ENCODE measurements around the gene SLC35F5.
"Not testable (repeated sequence)": the region's sequence is repeated elsewhere in the genome, so short reads cannot be mapped to it uniquely, and the experiment has no call there.

The SLC35F5 gene

GRCh38 chr2:113677330-113677729, 79.1 kb downstream of the SLC35F5 start:
- H3K4me1 ChIP-seq (ENCODE audit: control insufficient read depth in 1 of 2, insufficient read depth in 2 of 2, low read length in 2 of 2), result no peaks in the 10 kb centered on the region
- no peak overlapping the region for H3K4me3 ChIP-seq (ENCODE audit: low read depth in 1 of 2, low read length in 2 of 2)
- no peaks in the 10 kb centered on the region for H3K36me3 ChIP-seq (ENCODE audit: control insufficient read depth in 1 of 2, insufficient read depth in 2 of 2, low read length in 2 of 2)
- no peaks in the 10 kb centered on the region for H3K9me3 ChIP-seq (ENCODE audit: control insufficient read depth in 1 of 2, low read length in 2 of 2)
- H3K27ac ChIP-seq (ENCODE audit: low read depth, low read length), result no peak overlapping the region
- H3K9ac ChIP-seq (ENCODE audit: low read depth in 1 of 2, low read length in 2 of 2), result no peak overlapping the region
- H3K27me3 ChIP-seq (ENCODE audit: control insufficient read depth in 1 of 2, insufficient read depth in 2 of 2, low read length in 2 of 2), result no peaks in the 10 kb centered on the region

- no peaks in the 10 kb centered on the region for H3K36me3 ChIP-seq (ENCODE audit: control insufficient read depth in 1 of 2, insufficient read depth in 2 of 2, low read length in 2 of 2)
- no peak overlapping the region for H3K27ac ChIP-seq (ENCODE audit: low read depth, low read length)
- no peaks in the 10 kb centered on the region for H3K27me3 ChIP-seq (ENCODE audit: control insufficient read depth in 1 of 2, insufficient read depth in 2 of 2, low read length in 2 of 2)
- H3K4me3 ChIP-seq (ENCODE audit: low read depth in 1 of 2, low read length in 2 of 2), result no peak overlapping the region
- no peaks in the 10 kb centered on the region for H3K4me1 ChIP-seq (ENCODE audit: control insufficient read depth in 1 of 2, insufficient read depth in 2 of 2, low read length in 2 of 2)
- H3K9me3 ChIP-seq (ENCODE audit: control insufficient read depth in 1 of 2, low read length in 2 of 2), result no peaks in the 10 kb centered on the region
- no peak overlapping the region for H3K9ac ChIP-seq (ENCODE audit: low read depth in 1 of 2, low read length in 2 of 2)
Measured at GRCh38 chr2:113676623-113677266, 79.7 kb downstream of the SLC35F5 start.

- H3K27ac ChIP-seq (ENCODE audit: low read depth, low read length), result no peak overlapping the region
- no peak overlapping the region for H3K4me3 ChIP-seq (ENCODE audit: low read depth in 1 of 2, low read length in 2 of 2)
- H3K27me3 ChIP-seq (ENCODE audit: control insufficient read depth in 1 of 2, insufficient read depth in 2 of 2, low read length in 2 of 2), result no peaks in the 10 kb centered on the region
- H3K9me3 ChIP-seq (ENCODE audit: control insufficient read depth in 1 of 2, low read length in 2 of 2), result no peaks in the 10 kb centered on the region
- H3K36me3 ChIP-seq (ENCODE audit: control insufficient read depth in 1 of 2, insufficient read depth in 2 of 2, low read length in 2 of 2), result no peaks in the 10 kb centered on the region
- H3K4me1 ChIP-seq (ENCODE audit: control insufficient read depth in 1 of 2, insufficient read depth in 2 of 2, low read length in 2 of 2), result no peaks in the 10 kb centered on the region
- H3K9ac ChIP-seq (ENCODE audit: low read depth in 1 of 2, low read length in 2 of 2), result no peak overlapping the region
Measured at GRCh38 chr2:113675875-113676274, 80.6 kb downstream of the SLC35F5 start.

GRCh38 chr2:113672326-113672932, 84.0 kb downstream of the SLC35F5 start:
- Histone ChIP-seq H3K9me3 (ENCODE audit: control insufficient read depth in 1 of 2, low read length in 2 of 2) (no peaks in the 10 kb centered on the region), H3K27ac (ENCODE audit: low read depth, low read length) (no peak overlapping the region), H3K4me1 (ENCODE audit: control insufficient read depth in 1 of 2, insufficient read depth in 2 of 2, low read length in 2 of 2) (no peaks in the 10 kb centered on the region), H3K27me3 (ENCODE audit: control insufficient read depth in 1 of 2, insufficient read depth in 2 of 2, low read length in 2 of 2) (no peaks in the 10 kb centered on the region), H3K9ac (ENCODE audit: low read depth in 1 of 2, low read length in 2 of 2) (no peak overlapping the region), H3K4me3 (ENCODE audit: low read depth in 1 of 2, low read length in 2 of 2) (no peak overlapping the region), H3K36me3 (ENCODE audit: control insufficient read depth in 1 of 2, insufficient read depth in 2 of 2, low read length in 2 of 2) (no peaks in the 10 kb centered on the region)

GRCh38 chr2:113669013-113669412, 87.4 kb downstream of the SLC35F5 start:
- not testable (repeated sequence) for H3K4me3 ChIP-seq (ENCODE audit: low read depth in 1 of 2, low read length in 2 of 2); H3K27ac ChIP-seq (ENCODE audit: low read depth, low read length); H3K4me1 ChIP-seq (ENCODE audit: control insufficient read depth in 1 of 2, insufficient read depth in 2 of 2, low read length in 2 of 2); H3K27me3 ChIP-seq (ENCODE audit: control insufficient read depth in 1 of 2, insufficient read depth in 2 of 2, low read length in 2 of 2); H3K9ac ChIP-seq (ENCODE audit: low read depth in 1 of 2, low read length in 2 of 2); H3K36me3 ChIP-seq (ENCODE audit: control insufficient read depth in 1 of 2, insufficient read depth in 2 of 2, low read length in 2 of 2); H3K9me3 ChIP-seq (ENCODE audit: control insufficient read depth in 1 of 2, low read length in 2 of 2)

GRCh38 chr2:113664761-113665533, 91.5 kb downstream of the SLC35F5 start:
- not testable (repeated sequence) for H3K9me3 ChIP-seq (ENCODE audit: control insufficient read depth in 1 of 2, low read length in 2 of 2); H3K36me3 ChIP-seq (ENCODE audit: control insufficient read depth in 1 of 2, insufficient read depth in 2 of 2, low read length in 2 of 2); H3K27ac ChIP-seq (ENCODE audit: low read depth, low read length); H3K9ac ChIP-seq (ENCODE audit: low read depth in 1 of 2, low read length in 2 of 2); H3K27me3 ChIP-seq (ENCODE audit: control insufficient read depth in 1 of 2, insufficient read depth in 2 of 2, low read length in 2 of 2); H3K4me3 ChIP-seq (ENCODE audit: low read depth in 1 of 2, low read length in 2 of 2); H3K4me1 ChIP-seq (ENCODE audit: control insufficient read depth in 1 of 2, insufficient read depth in 2 of 2, low read length in 2 of 2)

- not testable (repeated sequence) for H3K9me3 ChIP-seq (ENCODE audit: control insufficient read depth in 1 of 2, low read length in 2 of 2); H3K27me3 ChIP-seq (ENCODE audit: control insufficient read depth in 1 of 2, insufficient read depth in 2 of 2, low read length in 2 of 2); H3K27ac ChIP-seq (ENCODE audit: low read depth, low read length); H3K4me1 ChIP-seq (ENCODE audit: control insufficient read depth in 1 of 2, insufficient read depth in 2 of 2, low read length in 2 of 2); H3K9ac ChIP-seq (ENCODE audit: low read depth in 1 of 2, low read length in 2 of 2); H3K36me3 ChIP-seq (ENCODE audit: control insufficient read depth in 1 of 2, insufficient read depth in 2 of 2, low read length in 2 of 2); H3K4me3 ChIP-seq (ENCODE audit: low read depth in 1 of 2, low read length in 2 of 2)
Measured at GRCh38 chr2:113663285-113664060, 93.0 kb downstream of the SLC35F5 start.
